Measurements from ENCODE around the gene PCDHGA4.
"Not testable (repeated sequence)": the region's sequence is repeated elsewhere in the genome, so short reads cannot be mapped to it uniquely, and the experiment has no call there.

PCDHGA4 gene

DNA sequence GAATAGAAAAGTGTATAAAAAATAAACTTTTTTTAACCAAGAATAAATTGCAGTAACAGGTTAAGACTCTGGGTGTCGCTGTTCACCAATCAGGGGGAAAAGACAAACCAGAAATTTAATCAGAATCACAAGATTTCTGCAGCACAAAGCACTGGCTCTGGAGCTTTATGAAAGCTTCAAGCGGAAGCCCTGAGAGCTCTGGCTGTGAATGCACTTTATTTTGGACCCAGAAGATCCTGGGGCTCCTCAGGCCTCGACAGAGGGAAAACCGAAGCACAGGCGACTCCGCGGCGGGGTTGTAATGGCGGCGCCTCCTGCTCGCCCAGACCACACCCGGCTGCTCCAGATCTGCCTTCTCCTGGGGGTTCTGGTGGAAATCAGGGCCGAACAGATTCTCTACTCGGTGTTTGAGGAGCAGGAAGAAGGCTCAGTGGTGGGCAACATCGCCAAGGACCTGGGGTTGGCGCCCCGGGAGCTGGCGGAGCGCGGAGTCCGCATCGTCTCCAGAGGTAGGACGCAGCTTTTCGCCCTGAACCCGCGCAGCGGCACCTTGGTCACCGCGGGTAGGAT is at the start of gene PCDHGA4:
PCDHGA4 (plus strand) TSS at position 122 of the 570 bp plus-strand sequence; CDS start at position 209, 87 bp downstream.
- no peak for TF ChIP-seq CTCF (IDR thresholded peaks at IDR 0.05; ENCODE audit: borderline replicate concordance, control extremely low read depth, extremely low read depth, insufficient read depth, missing control alignments)
- in situ Hi-C loops (cut with MboI; ENCODE audit: low sequenced_read_pairs, unreplicated experiment), result no loop called here
- no peak for DNase-seq (ENCODE audit: low spot score)

- in situ Hi-C loops (cut with MboI; ENCODE audit: low sequenced_read_pairs, unreplicated experiment), result no loop called here
- TF ChIP-seq CTCF (IDR thresholded peaks at IDR 0.05; ENCODE audit: borderline replicate concordance, control extremely low read depth, extremely low read depth, insufficient read depth, missing control alignments), result no peak
- DNase-seq (ENCODE audit: low spot score), result no peak
These were observed 48.2 kb upstream of the PCDHGA4 start for GRCh38 chr5:141306630-141307029.

DNA sequence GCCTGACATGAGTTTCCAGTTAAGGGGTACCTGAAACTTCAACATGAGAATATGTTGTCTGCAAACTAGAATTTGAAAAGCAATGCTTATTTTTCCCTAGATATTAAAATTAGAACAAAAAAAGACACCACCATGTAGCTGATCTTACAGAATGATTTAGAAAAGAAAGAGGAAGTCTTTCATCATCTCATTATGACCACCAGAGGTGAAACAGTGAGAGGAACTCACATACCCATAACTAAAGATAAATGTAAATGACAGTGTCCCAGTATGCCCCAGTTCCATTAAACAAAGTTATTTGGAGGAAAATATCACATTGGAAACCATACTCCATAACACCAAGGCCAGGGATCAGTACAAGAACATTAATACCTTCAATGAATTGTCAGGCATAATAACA is 41.1 kb upstream of the PCDHGA4 start:
- in situ Hi-C loops (cut with MboI; ENCODE audit: low sequenced_read_pairs, unreplicated experiment), result no loop called here
- no peak for DNase-seq (ENCODE audit: low spot score)
- TF ChIP-seq CTCF (IDR thresholded peaks at IDR 0.05; ENCODE audit: borderline replicate concordance, control extremely low read depth, extremely low read depth, insufficient read depth, missing control alignments), result no peak

- DNase-seq (ENCODE audit: low spot score); in situ Hi-C loops (cut with MboI; ENCODE audit: low sequenced_read_pairs, unreplicated experiment): not testable (repeated sequence)
These were observed 37.9 kb upstream of the PCDHGA4 start for GRCh38 chr5:141316963-141317362.

GRCh38 chr5:141319202-141319601 is 35.6 kb upstream of the PCDHGA4 start:
- no peak for TF ChIP-seq CTCF (IDR thresholded peaks at IDR 0.05; ENCODE audit: borderline replicate concordance, control extremely low read depth, extremely low read depth, insufficient read depth, missing control alignments)
- no peak for DNase-seq (ENCODE audit: low spot score)
- in situ Hi-C loops (cut with MboI; ENCODE audit: low sequenced_read_pairs, unreplicated experiment), result no loop called here

DNA sequence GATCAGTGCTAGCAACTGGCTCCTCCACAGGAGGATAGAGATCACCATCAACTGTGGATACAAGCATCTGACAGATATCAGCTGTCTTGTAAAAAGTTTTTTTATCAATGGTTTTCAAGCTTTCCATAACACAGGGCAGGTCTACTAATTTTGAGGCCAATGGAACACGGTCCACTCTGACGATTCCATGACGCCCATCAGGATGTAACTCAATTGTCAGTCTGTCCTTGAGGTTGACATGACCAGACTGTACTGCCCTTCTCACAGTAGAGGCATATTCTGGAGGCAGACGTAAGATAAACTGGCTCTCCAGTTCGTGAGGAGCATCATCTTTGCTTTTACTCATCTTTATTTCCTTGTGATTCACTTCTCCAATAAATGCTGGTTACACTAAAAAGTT is 35.1 kb upstream of the PCDHGA4 start:
- DNase-seq (ENCODE audit: low spot score), result no peak
- in situ Hi-C loops (cut with MboI; ENCODE audit: low sequenced_read_pairs, unreplicated experiment), result no loop called here

More for the DNA sequence above, 35.1 kb upstream of the PCDHGA4 start:
- TF ChIP-seq CTCF (IDR thresholded peaks at IDR 0.05; ENCODE audit: borderline replicate concordance, control extremely low read depth, extremely low read depth, insufficient read depth, missing control alignments), result no peak
